ENCODE measurements around the gene VOPP1.

Gene VOPP1

GRCh38 chr7:55501611-55502010 lies 70.7 kb downstream of the VOPP1 start:
- no peaks in the 10 kb centered on the region for H4K20me1 ChIP-seq (ENCODE audit: insufficient read depth, low read length, poor library complexity, severe bottlenecking)
- peaks cover 10% of the 10 kb centered on the region; the same call in 1 of the 2 replicates for H3K36me3 ChIP-seq (ENCODE audit: insufficient read depth, low read length)
- H3K4me2 ChIP-seq (ENCODE audit: low read depth, low read length, poor library complexity, severe bottlenecking): no peak overlapping the region
- no peak overlapping the region for H3K9ac ChIP-seq (ENCODE audit: low read depth, low read length, poor library complexity, severe bottlenecking)
- no peaks in the 10 kb centered on the region for H3K9me2 ChIP-seq (replicated peaks; ENCODE audit: low read depth, low read length)
- H3K27me3 ChIP-seq (ENCODE audit: insufficient read depth, low read length, poor library complexity, severe bottlenecking): no peaks in the 10 kb centered on the region
- no peaks in the 10 kb centered on the region; the same call in 1 of the 2 replicates for H3K79me2 ChIP-seq (ENCODE audit: insufficient read depth, low read length)
- H2AFZ ChIP-seq (ENCODE audit: low read length): no peak overlapping the region
- H3K9me3 ChIP-seq (ENCODE audit: insufficient read depth, low read depth, low read length): no peaks in the 10 kb centered on the region
- H3K4me1 ChIP-seq (ENCODE audit: insufficient read depth, low read length, poor library complexity, severe bottlenecking): peaks cover 14% of the 10 kb centered on the region
- TF ChIP-seq CTCF (conservative IDR thresholded peaks at IDR 0.05; ENCODE audit: low read length): no peak
- TF ChIP-seq EZH2phosphoT487 (IDR thresholded peaks at IDR 0.05; ENCODE audit: borderline replicate concordance): no peak
- no peak overlapping the region for H3K4me3 ChIP-seq (ENCODE audit: low read length, poor library complexity, severe bottlenecking)
- H3F3A ChIP-seq (ENCODE audit: low read depth): no peaks in the 10 kb centered on the region

DNA sequence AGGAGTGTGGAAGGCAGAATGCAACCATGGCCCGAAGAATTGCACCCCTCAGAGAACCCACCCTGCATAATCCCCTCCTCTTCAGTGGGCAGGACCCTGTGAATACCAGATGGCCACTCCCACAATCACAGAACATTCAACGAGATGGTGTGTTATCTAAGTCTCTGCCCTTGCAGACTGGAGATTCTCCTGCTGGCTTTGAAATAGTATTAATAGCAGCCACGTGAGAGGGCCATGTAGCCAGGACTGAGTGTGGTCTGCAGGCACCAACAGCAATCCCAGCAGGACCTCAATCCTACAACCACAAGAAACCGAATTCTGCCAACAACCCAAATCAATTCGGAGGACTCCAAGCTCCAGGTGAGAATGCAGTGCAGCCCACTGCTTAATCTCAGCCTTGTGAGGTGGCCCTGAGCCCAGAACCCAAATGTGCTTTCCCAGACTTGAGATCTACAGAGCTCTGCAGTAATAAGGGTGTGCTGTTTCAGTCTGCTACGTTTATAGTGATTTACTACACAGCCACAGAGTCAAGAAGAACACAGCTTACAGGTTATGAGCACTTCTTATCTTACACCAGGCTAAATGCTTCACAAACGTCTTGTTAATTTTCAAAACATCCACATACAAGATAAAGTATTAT lies 72.1 kb downstream of the VOPP1 start:
- H3K27me3 ChIP-seq (ENCODE audit: insufficient read depth, low read length, poor library complexity, severe bottlenecking): no peaks in the 10 kb centered on the region
- peaks cover 14% of the 10 kb centered on the region for H3K4me1 ChIP-seq (ENCODE audit: insufficient read depth, low read length, poor library complexity, severe bottlenecking)
- no peaks in the 10 kb centered on the region; the same call in 1 of the 2 replicates for H3K79me2 ChIP-seq (ENCODE audit: insufficient read depth, low read length)
- H3K4me2 ChIP-seq (ENCODE audit: low read depth, low read length, poor library complexity, severe bottlenecking): no peak overlapping the region
- no peaks in the 10 kb centered on the region for H4K20me1 ChIP-seq (ENCODE audit: insufficient read depth, low read length, poor library complexity, severe bottlenecking)
- TF ChIP-seq EZH2phosphoT487 (IDR thresholded peaks at IDR 0.05; ENCODE audit: borderline replicate concordance) (no peak), CTCF (conservative IDR thresholded peaks at IDR 0.05; ENCODE audit: low read length) (no peak)
- H2AFZ ChIP-seq (ENCODE audit: low read length): no peak overlapping the region
- H3F3A ChIP-seq (ENCODE audit: low read depth): no peaks in the 10 kb centered on the region
- no peak overlapping the region for H3K4me3 ChIP-seq (ENCODE audit: low read length, poor library complexity, severe bottlenecking)
- H3K36me3 ChIP-seq (ENCODE audit: insufficient read depth, low read length): peaks cover 24% of the 10 kb centered on the region; the same call in 1 of the 2 replicates
- no peak overlapping the region for H3K9ac ChIP-seq (ENCODE audit: low read depth, low read length, poor library complexity, severe bottlenecking)
- no peaks in the 10 kb centered on the region for H3K9me2 ChIP-seq (replicated peaks; ENCODE audit: low read depth, low read length)
- H3K9me3 ChIP-seq (ENCODE audit: insufficient read depth, low read depth, low read length): no peaks in the 10 kb centered on the region

GRCh38 chr7:55499591-55499990 lies 72.7 kb downstream of the VOPP1 start:
- Histone ChIP-seq H3K9me2 (replicated peaks; ENCODE audit: low read depth, low read length) (no peaks in the 10 kb centered on the region), H3K4me3 (ENCODE audit: low read length, poor library complexity, severe bottlenecking) (no peak overlapping the region), H3K4me2 (ENCODE audit: low read depth, low read length, poor library complexity, severe bottlenecking) (no peak overlapping the region), H3K79me2 (ENCODE audit: insufficient read depth, low read length) (no peaks in the 10 kb centered on the region; the same call in 1 of the 2 replicates), H3K9me3 (ENCODE audit: insufficient read depth, low read depth, low read length) (no peaks in the 10 kb centered on the region), H3K9ac (ENCODE audit: low read depth, low read length, poor library complexity, severe bottlenecking) (no peak overlapping the region), H3K27me3 (ENCODE audit: insufficient read depth, low read length, poor library complexity, severe bottlenecking) (no peaks in the 10 kb centered on the region), H3F3A (ENCODE audit: low read depth) (no peaks in the 10 kb centered on the region), H3K4me1 (ENCODE audit: insufficient read depth, low read length, poor library complexity, severe bottlenecking) (peaks cover 14% of the 10 kb centered on the region), H4K20me1 (ENCODE audit: insufficient read depth, low read length, poor library complexity, severe bottlenecking) (no peaks in the 10 kb centered on the region), H3K36me3 (ENCODE audit: insufficient read depth, low read length) (peaks cover 28% of the 10 kb centered on the region; the same call in 1 of the 2 replicates), H2AFZ (ENCODE audit: low read length) (no peak overlapping the region)
- TF ChIP-seq EZH2phosphoT487 (IDR thresholded peaks at IDR 0.05; ENCODE audit: borderline replicate concordance): no peak
- TF ChIP-seq CTCF (conservative IDR thresholded peaks at IDR 0.05; ENCODE audit: low read length): no peak
